GM23338 (cell line): ENCODE results near the gene NEIL3. TPM values are rescaled to one million over a fixed set of nuclear protein-coding genes. Genes with fewer than 3 reads are reported as not detected.

Source experiments
- ATAC-seq: fragments of 200-7000 bp; cut with Tn5 transposase; 3 replicates; pipeline ENCODE4 v1.9.1; 2020
- DNase-seq: peaks from one replicate; pipeline ENCODE4 v3.0.0-alpha.2; 2015; ENCODE audit warnings: low spot score
- H2AFZ ChIP-seq: fragments of 200-600 bp; sonication (generic); 2 replicates; pipeline ENCODE4 v1.8.0; 2016; ENCODE audit warnings: antibody characterized with exemption, mild to moderate bottlenecking, moderate library complexity
- H3F3A ChIP-seq: fragments of 200-600 bp; sonication (generic); replicated peaks from 2 replicates; pipeline ENCODE4 v1.8.0; 2017; ENCODE audit warnings: antibody characterized with exemption, mixed run types, low read depth
- H3K27ac ChIP-seq: fragments of 200-600 bp; sonication (generic); 2 replicates; pipeline ENCODE4 v1.6.1; 2016; ENCODE audit warnings: low read depth
- H3K27me3 ChIP-seq: fragments of 200-600 bp; sonication (generic); 2 replicates; pipeline ENCODE4 v1.8.0; 2016; ENCODE audit warnings: mild to moderate bottlenecking, mixed run types, moderate library complexity; ENCODE audit not compliant: insufficient read depth
- H3K36me3 ChIP-seq: fragments of 200-600 bp; sonication (generic); 2 replicates; pipeline ENCODE4 v1.8.0; 2016; ENCODE audit warnings: mild to moderate bottlenecking; ENCODE audit not compliant: insufficient read depth
- H3K4me1 ChIP-seq: fragments of 200-600 bp; sonication (generic); 2 replicates; pipeline ENCODE4 v1.8.0; 2016; ENCODE audit warnings: mild to moderate bottlenecking, moderate library complexity; ENCODE audit not compliant: insufficient read depth
- H3K4me2 ChIP-seq: fragments of 200-600 bp; sonication (generic); 2 replicates; pipeline ENCODE4 v1.7.1; 2017; ENCODE audit warnings: mixed run types
- H3K4me3 ChIP-seq: fragments of 200-600 bp; sonication (generic); 2 replicates; pipeline ENCODE4 v1.6.1; 2016; ENCODE audit warnings: mixed run types
- H3K79me2 ChIP-seq: fragments of 200-600 bp; sonication (generic); replicated peaks from 2 replicates; pipeline ENCODE4 v1.8.0; 2017; ENCODE audit warnings: mild to moderate bottlenecking; ENCODE audit not compliant: insufficient read depth
- H3K9me2 ChIP-seq: fragments of 200-600 bp; sonication (generic); 2 replicates; pipeline ENCODE4 v1.8.0; 2017; ENCODE audit not compliant: insufficient read depth
- H4K20me1 ChIP-seq: fragments of 200-600 bp; sonication (generic); replicated peaks from 2 replicates; pipeline ENCODE4 v1.8.0; 2017; ENCODE audit warnings: mild to moderate bottlenecking; ENCODE audit not compliant: insufficient read depth
- H3K27ac Mint-ChIP-seq: 2 replicates; pipeline ENCODE4 v1.8.0; 2020; ENCODE audit warnings: inconsistent platforms, mild to moderate bottlenecking, moderate library complexity, mixed read lengths
- H3K27me3 Mint-ChIP-seq: 3 replicates; pipeline ENCODE4 v1.8.0; 2022; ENCODE audit warnings: low read depth, mild to moderate bottlenecking, moderate library complexity, mixed read lengths, inconsistent platforms; ENCODE audit not compliant: insufficient read depth, poor library complexity
- H3K36me3 Mint-ChIP-seq: 3 replicates; pipeline ENCODE4 v1.8.0; 2021; ENCODE audit warnings: low read depth, mild to moderate bottlenecking, inconsistent platforms, moderate library complexity, mixed read lengths
- H3K4me1 Mint-ChIP-seq: 3 replicates; pipeline ENCODE4 v1.8.0; 2020; ENCODE audit warnings: mild to moderate bottlenecking, inconsistent platforms, mixed read lengths
- H3K4me3 Mint-ChIP-seq: 3 replicates; pipeline ENCODE4 v1.8.0; 2021; ENCODE audit warnings: moderate library complexity, mild to moderate bottlenecking, inconsistent platforms, mixed read lengths
- H3K9me3 Mint-ChIP-seq: 3 replicates; pipeline ENCODE4 v1.8.0; 2020; ENCODE audit warnings: moderate library complexity, mild to moderate bottlenecking, inconsistent platforms, mixed read lengths
- EZH2 ChIP-seq: fragments of 200-600 bp; sonication (generic); IDR thresholded peaks from one replicate; pipeline ENCODE4 v1.8.0; 2017; ENCODE audit warnings: antibody characterized with exemption, mild to moderate bottlenecking, low read depth; ENCODE audit not compliant: unreplicated experiment
- EZH2phosphoT487 ChIP-seq: fragments of 200-600 bp; sonication (generic); IDR thresholded peaks from one replicate; pipeline ENCODE4 v1.8.1; 2018; ENCODE audit warnings: antibody characterized with exemption; ENCODE audit not compliant: unreplicated experiment
- STAT1 ChIP-seq: IDR thresholded peaks from one replicate; pipeline ENCODE4 v1.6.1; 2016; ENCODE audit warnings: antibody characterized with exemption; ENCODE audit not compliant: unreplicated experiment
- polyA plus RNA-seq: library from polyadenylated mRNA; unstranded; fragments of >200 nt; fragmentation: Nextera tagmentation; extraction: Ambion mirVana; gene quantifications from 2 replicates; pipeline ENCODE4 v1.2.1, GENCODE V29; 2016
- total RNA-seq: library from RNA; depleted of rRNA; stranded (reverse); fragments of >200 nt; shearing (Covaris generic); gene quantifications from 2 replicates; pipeline ENCODE4 v1.2.3, GENCODE V29; 2014
- TF ChIP-seq, protein P1 (sequence below): IDR thresholded peaks from one replicate; pipeline ENCODE4 v1.6.1; 2018; ENCODE audit warnings: antibody characterized with exemption; ENCODE audit not compliant: unreplicated experiment
- TF ChIP-seq, protein P2 (sequence below), 2 experiments: fragments of 200-600 bp in 1 of 2; sonication (generic) in 1 of 2; conservative IDR thresholded peaks; 2 replicates each; pipeline versions ENCODE4 v1.5.1 to v1.6.1; 2016 to 2017; ENCODE audit warnings: antibody characterized with exemption in 2 of 2, low read depth in 2 of 2, mild to moderate bottlenecking in 2 of 2, moderate library complexity in 1 of 2
- TF ChIP-seq, protein P3 (sequence below): fragments of 250-450 bp; sonication (Bioruptor Pico); IDR thresholded peaks from 2 replicates; pipeline ENCODE4 v1.5.0; 2020; ENCODE audit warnings: mild to moderate bottlenecking, moderate library complexity

Gene NEIL3
- total and polyA plus RNA-seq, 2 experiments from 2014 or later = 11.8 to 15.4 TPM

DNA sequence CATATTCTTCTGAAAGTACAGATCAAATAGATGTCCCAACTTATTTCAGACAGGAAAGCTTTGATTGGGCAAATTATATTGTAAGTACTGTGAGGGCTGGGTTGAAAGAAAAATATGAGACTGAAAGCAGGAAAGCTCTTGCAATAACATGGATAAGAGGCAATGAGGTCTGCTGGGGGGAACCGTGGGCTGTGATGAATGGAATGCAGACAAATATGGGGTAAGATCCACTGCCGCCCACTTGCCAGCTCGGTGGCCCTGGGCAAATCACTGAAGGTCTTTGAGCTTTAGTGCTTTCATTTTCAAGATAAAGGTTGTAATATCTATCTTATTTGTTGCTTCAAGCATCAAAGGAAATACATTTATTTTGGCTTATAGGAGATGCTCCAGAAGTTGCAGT lies 81.6 kb downstream of the NEIL3 start:
- Histone ChIP-seq H4K20me1 (no peaks in the 10 kb centered on the region), H3K4me2 (no peak overlapping the region), H3K9me2 (no peaks in the 10 kb centered on the region), H3K4me3 (no peak overlapping the region), H3K4me1 (no peaks in the 10 kb centered on the region), H3K27ac (no peak overlapping the region), H2AFZ (peak overlapping the region; percentile 90), H3K36me3 (no peaks in the 10 kb centered on the region), H3K27me3 (no peaks in the 10 kb centered on the region), H3F3A (no peaks in the 10 kb centered on the region), H3K79me2 (no peaks in the 10 kb centered on the region)
- TF ChIP-seq EZH2phosphoT487 (no peak), STAT1 (no peak), EZH2 (no peak)
- TF ChIP-seq, protein P1, sequence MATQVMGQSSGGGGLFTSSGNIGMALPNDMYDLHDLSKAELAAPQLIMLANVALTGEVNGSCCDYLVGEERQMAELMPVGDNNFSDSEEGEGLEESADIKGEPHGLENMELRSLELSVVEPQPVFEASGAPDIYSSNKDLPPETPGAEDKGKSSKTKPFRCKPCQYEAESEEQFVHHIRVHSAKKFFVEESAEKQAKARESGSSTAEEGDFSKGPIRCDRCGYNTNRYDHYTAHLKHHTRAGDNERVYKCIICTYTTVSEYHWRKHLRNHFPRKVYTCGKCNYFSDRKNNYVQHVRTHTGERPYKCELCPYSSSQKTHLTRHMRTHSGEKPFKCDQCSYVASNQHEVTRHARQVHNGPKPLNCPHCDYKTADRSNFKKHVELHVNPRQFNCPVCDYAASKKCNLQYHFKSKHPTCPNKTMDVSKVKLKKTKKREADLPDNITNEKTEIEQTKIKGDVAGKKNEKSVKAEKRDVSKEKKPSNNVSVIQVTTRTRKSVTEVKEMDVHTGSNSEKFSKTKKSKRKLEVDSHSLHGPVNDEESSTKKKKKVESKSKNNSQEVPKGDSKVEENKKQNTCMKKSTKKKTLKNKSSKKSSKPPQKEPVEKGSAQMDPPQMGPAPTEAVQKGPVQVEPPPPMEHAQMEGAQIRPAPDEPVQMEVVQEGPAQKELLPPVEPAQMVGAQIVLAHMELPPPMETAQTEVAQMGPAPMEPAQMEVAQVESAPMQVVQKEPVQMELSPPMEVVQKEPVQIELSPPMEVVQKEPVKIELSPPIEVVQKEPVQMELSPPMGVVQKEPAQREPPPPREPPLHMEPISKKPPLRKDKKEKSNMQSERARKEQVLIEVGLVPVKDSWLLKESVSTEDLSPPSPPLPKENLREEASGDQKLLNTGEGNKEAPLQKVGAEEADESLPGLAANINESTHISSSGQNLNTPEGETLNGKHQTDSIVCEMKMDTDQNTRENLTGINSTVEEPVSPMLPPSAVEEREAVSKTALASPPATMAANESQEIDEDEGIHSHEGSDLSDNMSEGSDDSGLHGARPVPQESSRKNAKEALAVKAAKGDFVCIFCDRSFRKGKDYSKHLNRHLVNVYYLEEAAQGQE = no peak
- TF ChIP-seq, protein P2, sequence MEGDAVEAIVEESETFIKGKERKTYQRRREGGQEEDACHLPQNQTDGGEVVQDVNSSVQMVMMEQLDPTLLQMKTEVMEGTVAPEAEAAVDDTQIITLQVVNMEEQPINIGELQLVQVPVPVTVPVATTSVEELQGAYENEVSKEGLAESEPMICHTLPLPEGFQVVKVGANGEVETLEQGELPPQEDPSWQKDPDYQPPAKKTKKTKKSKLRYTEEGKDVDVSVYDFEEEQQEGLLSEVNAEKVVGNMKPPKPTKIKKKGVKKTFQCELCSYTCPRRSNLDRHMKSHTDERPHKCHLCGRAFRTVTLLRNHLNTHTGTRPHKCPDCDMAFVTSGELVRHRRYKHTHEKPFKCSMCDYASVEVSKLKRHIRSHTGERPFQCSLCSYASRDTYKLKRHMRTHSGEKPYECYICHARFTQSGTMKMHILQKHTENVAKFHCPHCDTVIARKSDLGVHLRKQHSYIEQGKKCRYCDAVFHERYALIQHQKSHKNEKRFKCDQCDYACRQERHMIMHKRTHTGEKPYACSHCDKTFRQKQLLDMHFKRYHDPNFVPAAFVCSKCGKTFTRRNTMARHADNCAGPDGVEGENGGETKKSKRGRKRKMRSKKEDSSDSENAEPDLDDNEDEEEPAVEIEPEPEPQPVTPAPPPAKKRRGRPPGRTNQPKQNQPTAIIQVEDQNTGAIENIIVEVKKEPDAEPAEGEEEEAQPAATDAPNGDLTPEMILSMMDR (conservative IDR thresholded peaks at IDR 0.05; ENCODE audit: low read depth in 2 of 2) = no peak
- TF ChIP-seq, protein P3, sequence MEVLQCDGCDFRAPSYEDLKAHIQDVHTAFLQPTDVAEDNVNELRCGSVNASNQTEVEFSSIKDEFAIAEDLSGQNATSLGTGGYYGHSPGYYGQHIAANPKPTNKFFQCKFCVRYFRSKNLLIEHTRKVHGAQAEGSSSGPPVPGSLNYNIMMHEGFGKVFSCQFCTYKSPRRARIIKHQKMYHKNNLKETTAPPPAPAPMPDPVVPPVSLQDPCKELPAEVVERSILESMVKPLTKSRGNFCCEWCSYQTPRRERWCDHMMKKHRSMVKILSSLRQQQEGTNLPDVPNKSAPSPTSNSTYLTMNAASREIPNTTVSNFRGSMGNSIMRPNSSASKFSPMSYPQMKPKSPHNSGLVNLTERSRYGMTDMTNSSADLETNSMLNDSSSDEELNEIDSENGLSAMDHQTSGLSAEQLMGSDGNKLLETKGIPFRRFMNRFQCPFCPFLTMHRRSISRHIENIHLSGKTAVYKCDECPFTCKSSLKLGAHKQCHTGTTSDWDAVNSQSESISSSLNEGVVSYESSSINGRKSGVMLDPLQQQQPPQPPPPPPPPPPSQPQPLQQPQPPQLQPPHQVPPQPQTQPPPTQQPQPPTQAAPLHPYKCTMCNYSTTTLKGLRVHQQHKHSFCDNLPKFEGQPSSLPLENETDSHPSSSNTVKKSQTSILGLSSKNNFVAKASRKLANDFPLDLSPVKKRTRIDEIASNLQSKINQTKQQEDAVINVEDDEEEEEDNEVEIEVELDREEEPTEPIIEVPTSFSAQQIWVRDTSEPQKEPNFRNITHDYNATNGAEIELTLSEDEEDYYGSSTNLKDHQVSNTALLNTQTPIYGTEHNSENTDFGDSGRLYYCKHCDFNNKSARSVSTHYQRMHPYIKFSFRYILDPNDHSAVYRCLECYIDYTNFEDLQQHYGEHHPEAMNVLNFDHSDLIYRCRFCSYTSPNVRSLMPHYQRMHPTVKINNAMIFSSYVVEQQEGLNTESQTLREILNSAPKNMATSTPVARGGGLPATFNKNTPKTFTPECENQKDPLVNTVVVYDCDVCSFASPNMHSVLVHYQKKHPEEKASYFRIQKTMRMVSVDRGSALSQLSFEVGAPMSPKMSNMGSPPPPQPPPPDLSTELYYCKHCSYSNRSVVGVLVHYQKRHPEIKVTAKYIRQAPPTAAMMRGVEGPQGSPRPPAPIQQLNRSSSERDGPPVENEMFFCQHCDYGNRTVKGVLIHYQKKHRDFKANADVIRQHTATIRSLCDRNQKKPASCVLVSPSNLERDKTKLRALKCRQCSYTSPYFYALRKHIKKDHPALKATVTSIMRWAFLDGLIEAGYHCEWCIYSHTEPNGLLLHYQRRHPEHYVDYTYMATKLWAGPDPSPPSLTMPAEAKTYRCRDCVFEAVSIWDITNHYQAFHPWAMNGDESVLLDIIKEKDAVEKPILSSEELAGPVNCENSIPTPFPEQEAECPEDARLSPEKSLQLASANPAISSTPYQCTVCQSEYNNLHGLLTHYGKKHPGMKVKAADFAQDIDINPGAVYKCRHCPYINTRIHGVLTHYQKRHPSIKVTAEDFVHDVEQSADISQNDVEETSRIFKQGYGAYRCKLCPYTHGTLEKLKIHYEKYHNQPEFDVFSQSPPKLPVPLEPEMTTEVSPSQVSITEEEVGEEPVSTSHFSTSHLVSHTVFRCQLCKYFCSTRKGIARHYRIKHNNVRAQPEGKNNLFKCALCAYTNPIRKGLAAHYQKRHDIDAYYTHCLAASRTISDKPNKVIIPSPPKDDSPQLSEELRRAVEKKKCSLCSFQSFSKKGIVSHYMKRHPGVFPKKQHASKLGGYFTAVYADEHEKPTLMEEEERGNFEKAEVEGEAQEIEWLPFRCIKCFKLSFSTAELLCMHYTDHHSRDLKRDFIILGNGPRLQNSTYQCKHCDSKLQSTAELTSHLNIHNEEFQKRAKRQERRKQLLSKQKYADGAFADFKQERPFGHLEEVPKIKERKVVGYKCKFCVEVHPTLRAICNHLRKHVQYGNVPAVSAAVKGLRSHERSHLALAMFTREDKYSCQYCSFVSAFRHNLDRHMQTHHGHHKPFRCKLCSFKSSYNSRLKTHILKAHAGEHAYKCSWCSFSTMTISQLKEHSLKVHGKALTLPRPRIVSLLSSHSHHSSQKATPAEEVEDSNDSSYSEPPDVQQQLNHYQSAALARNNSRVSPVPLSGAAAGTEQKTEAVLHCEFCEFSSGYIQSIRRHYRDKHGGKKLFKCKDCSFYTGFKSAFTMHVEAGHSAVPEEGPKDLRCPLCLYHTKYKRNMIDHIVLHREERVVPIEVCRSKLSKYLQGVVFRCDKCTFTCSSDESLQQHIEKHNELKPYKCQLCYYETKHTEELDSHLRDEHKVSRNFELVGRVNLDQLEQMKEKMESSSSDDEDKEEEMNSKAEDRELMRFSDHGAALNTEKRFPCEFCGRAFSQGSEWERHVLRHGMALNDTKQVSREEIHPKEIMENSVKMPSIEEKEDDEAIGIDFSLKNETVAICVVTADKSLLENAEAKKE (CRISPR knock-in tag) = no peak
- DNase-seq (no peak), ATAC-seq (no peak)
- Mint-ChIP-seq H3K36me3 (no peaks in the 10 kb centered on the region), H3K9me3 (no peaks in the 10 kb centered on the region), H3K4me3 (no peak overlapping the region), H3K4me1 (no peaks in the 10 kb centered on the region), H3K27me3 (no peaks in the 10 kb centered on the region), H3K27ac (no peak overlapping the region)
